DMS53 (cell line): Measurements from ENCODE around the gene EIF3K.
"Not testable (repeated sequence)": the region's sequence is repeated elsewhere in the genome, so short reads cannot be mapped to it uniquely, and the experiment has no call there.

ENCODE experiments used
- DNase-seq: peaks from one replicate; lab custom pipeline; 2025; lab: John Stamatoyannopoulos, UW

The EIF3K gene, protein sequence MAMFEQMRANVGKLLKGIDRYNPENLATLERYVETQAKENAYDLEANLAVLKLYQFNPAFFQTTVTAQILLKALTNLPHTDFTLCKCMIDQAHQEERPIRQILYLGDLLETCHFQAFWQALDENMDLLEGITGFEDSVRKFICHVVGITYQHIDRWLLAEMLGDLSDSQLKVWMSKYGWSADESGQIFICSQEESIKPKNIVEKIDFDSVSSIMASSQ

DNA sequence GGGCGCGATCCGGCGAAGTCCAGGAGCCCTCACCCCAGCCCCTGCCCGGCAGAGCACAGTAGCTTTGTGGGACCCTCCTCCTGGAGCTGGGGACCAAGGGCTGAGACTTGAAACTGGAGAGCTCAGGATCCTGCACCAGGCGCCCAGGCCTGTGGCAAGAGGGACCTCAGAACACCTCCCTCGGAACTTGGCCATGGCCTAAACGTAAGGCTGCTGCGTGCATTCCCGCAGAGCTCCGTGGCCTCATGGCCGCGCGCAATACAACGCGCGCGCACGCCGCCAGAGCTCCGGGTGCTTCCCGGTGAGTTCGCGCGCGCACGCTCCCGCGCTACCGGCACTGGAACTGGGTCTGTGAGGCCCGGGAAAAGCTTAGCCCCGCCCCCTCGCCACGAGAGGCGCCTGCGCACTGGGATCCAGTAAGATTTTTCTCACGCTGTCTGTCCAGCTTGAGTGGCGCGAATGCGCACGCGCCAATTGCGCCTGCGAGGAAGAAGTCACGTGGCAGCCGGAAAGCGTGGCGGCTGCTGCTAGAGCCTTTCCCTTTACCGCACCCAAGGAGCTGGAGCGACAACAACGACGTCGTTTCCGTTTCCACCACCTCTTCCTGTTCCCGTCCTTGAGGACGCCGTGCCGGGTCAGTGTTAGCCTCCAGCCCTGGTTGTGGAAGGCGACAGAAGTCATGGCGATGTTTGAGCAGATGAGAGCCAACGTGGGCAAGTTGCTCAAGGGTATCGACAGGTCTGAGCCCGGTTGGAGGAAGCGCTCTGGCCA lies at the start of gene EIF3K:
Gene EIF3K, plus strand, starts transcription at position 599 of the 771 bp plus-strand sequence. Its CDS starts 81 bp downstream, at position 680.
- DNase-seq, result peak; percentile 100

DNA sequence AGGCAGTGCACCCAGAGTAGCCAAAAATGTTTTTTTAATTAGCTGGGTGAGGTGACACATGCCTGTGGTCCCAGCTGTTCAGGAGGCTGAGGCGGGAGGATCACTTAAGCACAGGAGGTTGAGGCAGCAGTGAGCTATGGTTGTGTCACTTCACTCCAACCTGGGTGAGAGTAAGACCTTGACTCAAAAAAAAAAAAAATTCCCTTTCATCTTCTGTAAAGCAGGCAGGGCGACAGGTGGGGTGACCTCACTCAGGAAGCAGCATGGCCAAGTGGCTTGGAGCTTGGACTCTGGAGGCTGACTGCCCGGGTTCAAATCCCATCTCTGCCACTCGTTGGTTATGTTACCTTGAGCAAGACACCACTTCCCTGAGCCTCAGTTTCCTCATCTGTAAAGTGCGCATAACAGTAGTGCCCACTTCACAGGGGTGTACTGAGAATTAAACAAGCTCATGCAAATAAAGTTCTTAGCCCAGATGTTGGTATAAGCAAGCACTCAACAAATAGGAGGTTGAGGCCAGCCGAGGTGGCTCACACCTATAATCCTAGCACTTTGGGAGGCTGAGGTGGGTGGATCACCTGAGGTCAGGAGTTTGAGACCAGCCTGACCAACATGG lies 49.5 kb upstream of the EIF3K start:
- DNase-seq, result peak; percentile 71

DNA sequence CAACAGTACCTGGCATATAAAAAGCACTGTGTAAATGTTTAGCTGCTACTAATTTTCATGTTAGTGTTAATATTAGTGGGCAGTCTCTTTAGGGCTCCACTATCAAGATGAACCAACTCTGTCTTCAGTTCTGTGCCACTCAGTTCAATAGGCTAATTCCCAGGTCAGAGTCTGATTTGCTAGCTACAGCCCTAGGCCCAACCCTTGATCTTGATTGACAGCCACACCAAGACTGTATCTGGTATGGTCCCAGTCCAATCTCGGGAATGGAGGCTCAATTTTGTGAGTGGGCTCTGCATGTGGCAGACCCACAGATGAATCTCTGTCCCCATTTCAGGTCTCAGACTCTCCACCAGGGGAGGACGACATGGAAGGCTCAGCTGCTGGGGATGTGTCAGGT lies 47.3 kb upstream of the EIF3K start:
- DNase-seq, result no peak

DNA sequence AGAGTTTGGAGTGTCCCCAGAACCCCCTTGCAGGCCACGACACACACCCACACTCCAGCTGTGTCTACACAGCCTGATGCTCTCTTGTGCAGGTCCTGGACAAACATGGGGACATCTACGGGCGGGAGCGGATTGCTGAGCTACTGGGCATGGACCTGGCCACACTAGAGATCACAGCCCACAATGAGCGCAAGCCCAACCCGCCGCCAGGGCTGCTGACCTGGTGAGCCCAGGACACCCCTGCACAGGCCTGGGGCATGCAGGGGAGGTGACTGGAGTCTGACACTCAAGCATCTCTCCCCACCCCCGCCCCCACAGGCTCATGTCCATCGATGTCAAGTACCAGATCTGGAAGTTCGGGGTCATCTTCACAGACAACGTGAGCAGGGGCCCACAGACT lies 41.2 kb upstream of the EIF3K start:
- no peak for DNase-seq

DNA sequence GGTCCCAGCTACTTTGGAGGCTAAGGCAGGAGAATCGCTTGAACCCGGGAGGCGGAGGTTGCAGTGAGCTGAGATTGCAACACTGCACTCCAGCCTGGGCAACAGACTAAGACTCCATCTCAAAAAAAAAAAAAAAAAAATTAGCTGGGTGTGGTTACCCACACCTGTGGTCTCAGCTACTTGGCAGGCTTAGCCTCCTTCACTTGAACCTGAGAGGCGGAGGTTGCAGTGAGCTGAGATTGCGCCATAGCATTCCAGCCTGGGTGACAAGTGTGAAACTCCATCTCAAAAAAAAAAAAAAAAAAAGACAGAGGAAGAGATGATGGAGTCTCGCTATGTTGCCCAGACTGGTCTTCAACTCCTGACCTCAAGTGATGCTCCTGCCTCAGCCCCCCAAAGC lies 39.7 kb upstream of the EIF3K start:
- DNase-seq, result not testable (repeated sequence)

DNA sequence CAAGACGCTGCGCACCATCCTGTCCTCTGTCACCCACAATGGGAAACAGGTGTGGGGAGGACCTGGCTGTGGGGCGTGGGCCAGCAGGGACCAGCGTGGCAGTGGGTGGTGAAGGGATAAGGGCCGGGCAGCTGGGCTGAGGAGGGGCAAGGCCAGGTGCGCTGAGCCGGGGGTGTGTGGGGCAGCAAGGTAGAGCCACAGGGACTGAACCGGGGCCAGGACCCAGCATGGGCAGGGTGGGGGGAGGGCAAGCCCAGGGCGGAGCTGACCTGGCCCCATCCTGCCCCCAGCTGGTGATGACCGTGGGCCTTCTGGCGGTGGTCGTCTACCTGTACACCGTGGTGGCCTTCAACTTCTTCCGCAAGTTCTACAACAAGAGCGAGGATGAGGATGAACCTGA lies 38.9 kb upstream of the EIF3K start:
- no peak for DNase-seq

DNA sequence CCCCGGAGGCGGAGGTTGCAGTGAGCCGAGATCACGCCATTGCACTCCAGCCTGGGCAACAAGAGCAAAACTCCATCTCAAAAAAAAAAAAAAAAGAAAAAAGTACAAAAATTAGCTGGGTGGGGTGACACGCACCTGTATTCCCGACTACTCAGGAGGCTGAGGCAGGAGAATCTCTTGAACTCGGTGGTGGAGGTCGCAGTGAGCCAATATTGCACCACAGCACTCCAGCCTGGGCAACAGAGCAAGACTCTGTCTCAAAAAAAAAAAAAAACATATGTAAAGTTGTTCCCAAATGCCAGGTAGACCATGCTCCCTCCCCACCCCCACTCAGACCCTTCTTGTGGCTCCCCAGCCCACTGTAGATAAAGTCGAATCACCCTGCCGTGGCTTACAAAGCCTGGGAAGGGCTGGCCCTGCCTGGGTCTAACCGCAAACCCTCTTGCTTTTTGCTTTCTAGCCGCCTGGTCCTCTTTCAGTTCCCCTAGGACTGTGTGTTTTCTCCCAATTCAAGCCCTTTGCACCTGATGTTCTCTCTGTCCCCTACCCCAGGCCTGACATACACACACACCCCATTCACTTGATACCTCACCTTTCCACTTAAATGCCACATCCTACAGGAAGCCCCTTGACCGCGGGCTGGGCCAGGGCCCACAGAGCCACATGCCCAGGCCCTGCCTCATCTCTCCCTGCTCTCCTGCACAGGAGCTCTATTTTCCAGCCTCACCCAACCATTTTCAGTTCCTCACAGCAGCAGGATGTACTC lies 35.6 kb upstream of the EIF3K start:
- DNase-seq, result no peak

DNA sequence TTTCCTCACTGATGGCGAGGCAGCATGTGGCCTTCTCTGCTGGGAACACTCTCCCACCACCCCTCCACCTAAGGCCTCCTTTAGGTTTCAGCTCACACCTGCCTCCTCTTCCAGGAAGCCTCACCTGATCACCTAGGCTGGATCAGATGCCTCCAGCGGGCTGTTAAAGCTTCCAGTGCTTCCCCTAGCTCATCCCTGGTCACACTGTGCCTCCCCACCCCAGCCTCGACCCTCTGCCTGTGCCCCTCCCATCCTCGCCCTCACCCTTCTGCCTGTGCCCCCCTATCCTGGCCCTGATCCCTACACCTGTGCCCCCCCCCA lies 35.0 kb upstream of the EIF3K start:
- DNase-seq, result no peak

DNA sequence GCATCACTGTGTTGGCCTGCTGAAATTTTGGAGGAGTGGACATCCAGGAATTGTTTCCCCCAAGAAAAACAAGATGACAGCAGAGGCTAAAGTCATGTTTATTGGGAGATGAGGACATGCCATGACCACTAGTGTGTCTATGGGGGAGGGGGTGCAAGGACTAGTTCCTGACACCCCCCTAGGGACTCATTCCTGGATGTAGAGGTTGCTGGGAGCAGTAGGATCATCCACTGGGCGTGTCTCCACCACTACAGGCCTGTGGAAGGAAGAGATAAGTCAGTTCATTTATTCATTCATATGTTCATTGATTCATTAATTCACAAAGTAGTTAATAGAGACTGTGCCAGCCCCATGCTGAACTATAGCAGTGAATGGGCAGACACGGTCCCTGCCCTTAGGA lies 31.4 kb upstream of the EIF3K start:
- no peak for DNase-seq

DNA sequence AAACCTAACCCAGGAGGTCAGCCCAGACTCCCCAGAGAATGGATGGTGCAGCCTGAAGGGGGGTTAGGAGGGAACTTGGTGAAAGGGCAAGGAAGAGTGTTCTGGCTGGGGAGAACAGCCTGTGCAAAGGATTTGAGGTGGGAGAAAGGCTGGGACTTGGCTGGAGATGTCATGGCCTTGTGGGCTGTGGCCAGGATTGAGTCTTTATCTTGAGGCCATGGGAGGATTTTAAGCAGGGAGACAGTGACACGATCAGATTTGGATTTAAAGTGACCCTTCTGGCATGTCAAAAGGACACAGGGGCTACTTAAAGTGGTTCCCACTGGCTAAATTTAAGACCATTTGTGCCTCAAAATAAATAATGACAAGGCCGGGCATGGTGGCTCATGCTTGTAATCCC lies 30.9 kb upstream of the EIF3K start:
- DNase-seq, result no peak

DNA sequence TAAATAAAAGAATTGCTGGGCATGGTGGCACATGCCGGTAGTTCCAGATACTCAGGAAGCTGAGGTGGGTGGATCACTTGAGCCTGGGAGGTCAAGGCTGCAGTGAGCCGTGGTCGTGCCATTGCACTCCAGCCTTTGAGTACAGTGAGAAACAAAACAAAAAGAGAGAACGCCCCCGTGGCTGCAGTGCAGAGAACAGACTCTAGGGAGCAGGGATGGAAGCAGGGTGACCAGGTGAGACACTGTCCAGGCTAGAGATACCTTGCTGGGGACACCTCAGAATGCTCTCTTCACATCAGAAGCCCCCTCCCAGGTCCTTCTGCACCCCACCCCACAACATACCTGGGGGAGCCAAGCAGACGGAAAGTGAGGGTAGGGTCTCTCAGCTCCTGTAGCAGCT lies 26.0 kb upstream of the EIF3K start:
- no peak for DNase-seq

DNA sequence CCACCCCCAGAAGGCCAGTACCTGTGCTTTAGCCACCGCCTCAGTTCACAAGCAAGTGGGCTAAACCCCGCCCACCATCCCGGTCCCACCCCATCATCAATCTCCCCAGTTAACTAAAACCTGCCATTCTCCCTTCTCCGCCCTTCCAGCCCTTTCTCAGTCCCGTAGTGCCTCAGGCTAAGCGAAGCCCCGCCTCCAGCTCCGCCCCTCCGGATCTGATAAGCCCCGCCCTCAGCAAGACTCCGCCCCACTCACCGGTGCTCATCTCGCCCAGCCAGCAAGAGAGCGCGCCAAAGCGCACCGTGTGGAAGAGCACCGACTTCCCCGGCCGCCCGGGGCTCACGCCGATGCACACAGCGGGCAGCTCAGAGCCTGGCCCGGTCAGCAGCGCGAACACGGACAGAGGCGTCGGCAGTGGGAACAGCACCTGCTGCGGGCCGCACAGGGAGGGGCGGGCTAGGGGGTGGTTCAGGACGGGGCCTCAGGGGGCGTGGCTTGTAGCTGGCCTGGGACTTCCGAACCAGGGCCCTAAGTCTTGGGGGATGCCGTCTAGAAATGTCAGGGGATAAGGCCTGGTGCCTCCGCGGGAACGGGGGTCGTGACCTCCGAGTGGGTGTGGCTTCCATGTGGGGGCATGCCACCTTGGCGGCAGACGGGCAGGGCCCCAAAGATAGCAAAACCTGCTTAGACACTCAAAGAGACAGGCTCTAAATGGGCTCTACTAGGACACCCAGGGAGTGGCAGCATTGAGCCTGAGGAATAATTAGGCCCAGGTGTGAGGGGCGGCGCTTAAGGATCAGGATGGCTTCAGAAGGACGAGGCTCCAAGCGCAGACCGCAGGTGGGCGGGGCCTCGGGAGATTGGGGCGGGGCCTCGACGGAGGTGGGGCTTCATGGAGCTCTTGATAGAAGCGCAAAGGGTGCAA lies 22.7 kb upstream of the EIF3K start:
- DNase-seq, result peak; percentile 76

DNA sequence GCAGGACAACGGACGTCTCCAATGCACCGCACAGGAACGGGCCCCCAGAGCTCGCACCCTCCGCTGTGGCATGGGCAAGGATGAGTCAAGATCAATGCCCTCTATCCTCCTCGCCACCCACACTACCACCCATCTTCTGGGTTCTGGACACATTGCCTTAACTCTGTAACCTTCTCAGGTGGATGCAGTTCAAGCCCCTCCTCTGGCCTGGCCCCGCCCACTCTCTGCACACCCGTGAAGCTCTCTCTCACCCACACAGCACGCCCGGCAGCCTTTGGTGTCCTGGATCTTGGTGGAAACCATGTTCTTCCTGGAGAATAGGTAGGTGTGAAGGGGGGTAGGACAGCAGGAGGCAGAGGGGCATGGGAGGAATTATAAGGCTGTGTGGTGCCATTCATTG lies 21.9 kb upstream of the EIF3K start:
- no peak for DNase-seq

DNA sequence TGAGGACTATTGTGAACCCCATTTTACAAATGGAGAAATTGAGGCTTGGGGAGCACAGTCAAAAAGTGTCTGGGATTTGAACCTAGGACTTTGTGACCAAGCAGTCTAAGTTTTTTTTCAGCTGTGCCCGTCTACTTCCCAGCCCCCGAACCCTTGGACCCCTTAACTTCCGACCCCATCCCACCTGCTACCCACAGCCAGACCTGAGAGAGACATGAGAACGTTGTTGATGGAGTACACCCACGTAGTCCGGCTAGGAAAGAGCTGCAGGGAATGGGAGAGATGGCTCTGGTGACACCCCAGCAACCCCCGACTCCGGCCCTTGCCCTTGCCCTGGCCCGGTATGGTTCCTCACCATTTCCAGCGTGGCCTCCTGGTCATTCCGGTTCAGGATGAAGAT lies 19.3 kb upstream of the EIF3K start:
- no peak for DNase-seq

DNA sequence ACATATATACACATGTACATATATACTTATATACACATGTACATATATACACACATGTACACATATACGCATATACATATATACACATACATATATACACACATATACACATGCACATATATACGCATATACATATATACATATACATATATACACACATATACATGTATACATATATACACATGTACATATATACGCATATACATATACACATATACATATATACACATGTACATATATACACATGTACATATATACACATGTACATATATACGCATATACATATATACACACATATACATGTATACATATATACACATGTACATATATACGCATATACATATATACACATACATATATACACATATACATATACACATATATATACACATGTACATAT lies 16.1 kb upstream of the EIF3K start:
- not testable (repeated sequence) for DNase-seq

DNA sequence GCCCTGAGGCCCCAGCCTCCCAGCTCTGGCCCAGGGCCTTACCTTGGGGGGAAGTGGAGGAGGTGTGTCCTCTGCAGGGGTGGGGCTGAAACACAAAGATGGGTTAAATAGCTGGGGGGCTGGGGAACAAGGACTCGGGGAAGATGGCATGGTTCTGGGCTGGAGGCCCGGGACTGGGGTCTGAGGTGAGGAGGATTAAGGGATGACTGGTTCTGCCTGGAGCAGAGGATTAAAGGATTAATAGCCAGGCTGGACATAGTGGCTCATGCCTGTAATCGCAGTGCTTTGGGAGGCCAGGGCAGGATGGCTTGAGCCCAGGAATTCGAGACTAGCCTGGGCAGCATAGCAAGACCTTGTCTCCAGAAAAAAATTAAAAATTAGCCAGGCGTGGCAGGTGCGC lies 12.9 kb upstream of the EIF3K start:
- no peak for DNase-seq

DNA sequence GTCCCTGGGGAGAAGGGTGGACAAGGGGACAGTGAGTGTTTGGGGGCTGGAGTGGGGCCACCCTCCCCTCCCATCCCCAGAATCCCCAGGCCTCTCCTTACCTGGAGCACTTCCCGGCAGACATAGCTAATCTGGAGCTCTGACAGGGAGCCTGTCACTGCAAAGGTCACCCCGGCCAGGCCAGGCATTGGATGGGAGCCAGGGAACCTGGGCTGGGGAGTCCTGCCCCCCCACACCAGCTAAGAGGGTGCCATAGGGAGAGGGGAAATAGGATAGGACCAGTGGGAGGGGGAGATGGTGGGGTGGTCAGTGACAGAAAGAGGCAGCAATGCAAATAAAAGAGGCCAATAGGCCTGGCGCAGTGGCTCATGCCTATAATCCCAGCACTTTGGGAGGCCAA lies 4.7 kb upstream of the EIF3K start:
- DNase-seq, result no peak

DNA sequence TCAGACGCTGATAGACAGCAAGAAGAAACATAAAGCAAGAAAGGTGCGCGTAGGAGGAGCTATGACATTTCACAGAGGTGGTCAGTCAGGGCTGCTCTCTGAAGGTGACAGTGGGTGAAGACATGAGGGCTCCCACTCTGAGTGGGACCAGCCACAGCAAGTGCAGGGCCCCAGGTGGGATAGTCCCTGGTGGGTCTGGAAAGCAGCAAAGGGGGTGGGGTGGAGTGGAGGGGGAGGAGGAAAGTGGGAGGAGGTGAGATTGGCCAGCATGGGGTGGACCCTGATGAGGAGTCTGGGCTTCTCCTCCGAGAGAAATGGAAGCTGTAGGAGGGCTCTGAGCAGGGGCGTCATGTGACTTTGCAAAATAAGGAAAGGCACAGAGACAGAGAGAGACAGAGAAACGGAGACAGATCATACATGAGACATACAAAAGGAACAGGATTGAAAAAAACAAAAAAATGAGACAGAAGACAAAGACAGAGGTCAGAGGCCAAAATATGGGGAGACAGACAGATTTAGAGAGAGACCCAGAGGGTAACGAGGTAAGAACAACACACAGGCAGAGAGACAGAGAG lies 3.9 kb upstream of the EIF3K start:
- DNase-seq, result no peak

DNA sequence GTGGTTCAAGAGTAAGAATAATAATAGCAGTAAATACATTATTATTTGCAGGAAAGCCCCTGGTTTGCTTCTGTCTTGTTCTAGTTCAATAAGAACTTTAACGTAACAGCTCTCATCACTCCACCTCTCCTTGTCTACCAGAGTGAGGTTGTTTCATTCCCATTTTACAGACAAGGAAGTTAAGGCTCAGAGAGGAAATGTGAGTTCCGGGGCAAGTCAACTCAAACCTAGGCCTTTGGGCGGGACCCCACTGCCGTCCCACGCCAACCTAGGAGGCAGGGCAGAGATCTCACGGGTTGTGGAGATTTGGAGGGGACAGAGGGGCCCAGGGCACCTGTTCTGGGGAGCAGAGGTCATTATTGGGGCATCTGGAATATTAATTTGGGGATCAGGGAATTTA lies 2.7 kb upstream of the EIF3K start:
- DNase-seq, result no peak

DNA sequence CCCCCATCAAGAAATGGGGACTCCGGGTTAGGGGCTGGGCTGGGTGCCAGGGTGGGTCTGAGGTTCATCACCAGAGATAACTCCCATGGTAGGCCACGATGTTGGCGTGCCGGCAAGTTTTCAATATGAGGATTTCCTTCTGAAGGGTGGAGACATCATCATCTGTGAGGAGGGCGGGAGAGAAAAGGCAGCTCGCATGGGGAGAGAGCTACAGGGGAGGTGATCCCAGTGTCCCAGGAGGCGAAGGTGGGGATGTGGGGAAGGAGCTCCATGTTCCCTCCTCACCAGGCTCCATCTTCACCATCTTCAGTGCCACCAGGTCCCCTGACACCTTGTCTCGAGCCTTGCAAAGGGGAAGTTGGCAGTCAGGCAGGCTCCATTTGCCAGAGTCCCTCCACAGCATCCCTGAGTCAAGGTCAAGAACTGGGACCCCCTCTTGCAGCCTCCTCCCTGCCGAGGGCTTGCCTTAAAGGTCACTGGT lies 1.7 kb upstream of the EIF3K start:
- DNase-seq, result no peak
